ENCODE results near the gene SCGB1D1.

DNA sequence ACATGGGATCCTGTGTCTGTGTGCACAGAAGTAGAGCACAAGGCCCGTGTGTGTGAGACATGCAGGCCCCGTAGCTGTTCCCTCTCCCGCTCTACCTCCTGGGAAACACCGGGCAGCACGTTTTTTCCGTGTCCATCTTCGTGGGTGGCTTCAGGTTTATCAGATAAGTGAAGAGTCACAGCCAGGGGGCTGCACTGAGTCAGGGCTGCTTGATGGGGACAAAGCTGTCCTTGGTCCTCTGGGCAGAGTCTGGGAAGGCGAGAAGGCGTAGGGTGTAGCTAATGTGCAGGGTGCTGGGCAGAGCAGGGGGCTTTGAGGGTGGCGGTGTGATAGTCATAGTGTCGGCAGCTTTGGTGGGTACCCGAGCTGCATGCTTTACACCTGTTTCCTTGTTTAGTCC lies 42.5 kb upstream of the SCGB1D1 start:
- TF ChIP-seq, protein P1, sequence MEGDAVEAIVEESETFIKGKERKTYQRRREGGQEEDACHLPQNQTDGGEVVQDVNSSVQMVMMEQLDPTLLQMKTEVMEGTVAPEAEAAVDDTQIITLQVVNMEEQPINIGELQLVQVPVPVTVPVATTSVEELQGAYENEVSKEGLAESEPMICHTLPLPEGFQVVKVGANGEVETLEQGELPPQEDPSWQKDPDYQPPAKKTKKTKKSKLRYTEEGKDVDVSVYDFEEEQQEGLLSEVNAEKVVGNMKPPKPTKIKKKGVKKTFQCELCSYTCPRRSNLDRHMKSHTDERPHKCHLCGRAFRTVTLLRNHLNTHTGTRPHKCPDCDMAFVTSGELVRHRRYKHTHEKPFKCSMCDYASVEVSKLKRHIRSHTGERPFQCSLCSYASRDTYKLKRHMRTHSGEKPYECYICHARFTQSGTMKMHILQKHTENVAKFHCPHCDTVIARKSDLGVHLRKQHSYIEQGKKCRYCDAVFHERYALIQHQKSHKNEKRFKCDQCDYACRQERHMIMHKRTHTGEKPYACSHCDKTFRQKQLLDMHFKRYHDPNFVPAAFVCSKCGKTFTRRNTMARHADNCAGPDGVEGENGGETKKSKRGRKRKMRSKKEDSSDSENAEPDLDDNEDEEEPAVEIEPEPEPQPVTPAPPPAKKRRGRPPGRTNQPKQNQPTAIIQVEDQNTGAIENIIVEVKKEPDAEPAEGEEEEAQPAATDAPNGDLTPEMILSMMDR (conservative IDR thresholded peaks at IDR 0.05), result no peak
- no peak for TF ChIP-seq EZH2 (IDR thresholded peaks at IDR 0.05; ENCODE audit: low read depth)
